Measurements from ENCODE around the gene RNF169.
"Not testable (repeated sequence)": the region's sequence is repeated elsewhere in the genome, so short reads cannot be mapped to it uniquely, and the experiment has no call there.

The RNF169 gene

DNA sequence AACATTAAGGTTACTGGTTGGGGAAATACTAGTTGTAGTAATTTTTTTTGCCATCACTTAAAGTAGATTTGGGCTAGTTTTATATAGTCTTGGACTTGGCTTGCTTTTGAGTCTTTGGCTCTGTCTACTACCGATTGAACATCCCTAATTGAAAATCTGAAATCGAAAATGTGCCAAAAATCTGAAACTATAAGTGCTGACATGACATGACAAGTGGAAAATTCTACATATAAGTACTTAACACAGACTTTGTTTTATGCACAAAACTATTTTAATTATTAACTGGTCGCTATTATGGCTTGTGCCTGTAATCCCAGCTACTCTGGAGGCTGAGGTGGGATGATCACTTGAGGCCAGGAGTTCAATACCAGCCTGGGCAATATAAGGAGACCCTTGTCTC lies 22.5 kb downstream of the RNF169 start:
- DNase-seq, result no peak

DNA sequence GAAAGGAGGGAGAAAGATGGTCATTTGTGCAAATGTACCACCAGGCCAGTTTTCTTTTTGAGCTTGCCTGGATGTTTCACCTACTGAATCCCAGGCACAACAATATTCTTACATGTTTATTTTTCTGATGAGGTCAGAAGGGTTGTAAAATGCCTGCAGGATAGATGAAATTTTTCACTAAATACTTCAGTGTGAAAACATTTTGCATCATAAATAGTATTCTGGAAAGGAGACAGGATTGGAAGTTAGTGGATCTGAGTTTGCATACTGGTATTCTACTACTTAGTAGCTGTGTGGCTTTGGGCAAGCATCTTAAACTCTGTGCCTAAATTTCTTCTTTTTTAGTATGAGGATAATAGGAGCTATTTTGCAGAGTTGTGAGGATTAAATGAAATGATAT lies 24.8 kb downstream of the RNF169 start:
- no peak for DNase-seq

DNA sequence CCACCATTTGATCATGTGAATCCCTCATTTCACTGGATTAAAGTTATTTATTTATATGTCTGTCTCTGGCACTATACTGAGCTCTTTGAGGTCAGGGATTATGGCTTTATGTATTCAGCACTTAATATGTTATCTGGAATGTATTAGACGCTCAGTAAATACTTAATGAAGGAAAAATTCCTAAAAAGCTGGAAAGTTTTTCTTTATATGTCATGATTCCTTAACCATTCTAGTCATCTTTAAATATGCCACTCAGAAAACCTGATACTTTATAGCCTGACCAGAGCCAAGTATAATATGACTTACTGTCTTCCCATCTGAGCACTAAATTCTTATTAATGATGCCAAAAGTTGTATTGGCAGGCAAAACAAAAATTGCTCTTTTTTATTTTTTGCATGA lies 27.1 kb downstream of the RNF169 start:
- no peak for DNase-seq

DNA sequence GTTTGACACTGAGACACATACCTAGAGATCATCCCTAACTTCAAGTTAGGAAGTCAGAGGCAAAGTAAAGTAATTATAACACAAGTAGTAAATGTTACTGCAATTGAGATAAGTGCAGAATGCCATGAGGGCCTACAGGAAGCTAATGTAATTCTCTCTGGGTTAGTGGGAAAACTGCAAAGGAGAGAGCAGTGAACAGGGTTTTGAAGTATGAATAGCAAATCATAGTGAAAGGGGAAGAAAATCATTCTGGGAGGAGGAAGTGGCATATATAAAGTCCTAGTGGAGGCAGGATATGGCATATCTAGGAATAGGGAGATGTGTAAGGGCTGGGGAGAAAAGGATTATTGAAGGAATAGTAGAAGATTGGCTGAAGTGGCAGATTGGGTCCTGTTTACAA lies 27.9 kb downstream of the RNF169 start:
- no peak for DNase-seq

DNA sequence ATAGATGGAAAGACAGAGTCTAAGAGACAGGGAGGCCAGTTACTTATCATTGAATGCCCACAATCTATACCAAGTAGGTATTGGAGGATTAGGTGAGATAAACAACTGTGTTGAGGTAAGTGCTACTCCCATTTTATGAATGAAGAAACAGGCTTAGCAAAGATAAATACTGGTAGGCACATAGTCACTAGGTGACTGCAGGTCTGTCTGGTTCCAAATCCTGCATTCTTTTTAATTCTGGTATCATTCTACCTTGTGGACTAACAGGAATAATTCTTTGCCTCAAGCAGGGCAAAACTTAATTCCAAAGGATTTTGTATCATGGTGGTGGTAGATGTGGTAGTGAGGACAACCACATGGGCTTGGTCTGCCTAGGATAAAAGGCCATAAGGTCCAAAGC lies 28.4 kb downstream of the RNF169 start:
- no peak for DNase-seq

DNA sequence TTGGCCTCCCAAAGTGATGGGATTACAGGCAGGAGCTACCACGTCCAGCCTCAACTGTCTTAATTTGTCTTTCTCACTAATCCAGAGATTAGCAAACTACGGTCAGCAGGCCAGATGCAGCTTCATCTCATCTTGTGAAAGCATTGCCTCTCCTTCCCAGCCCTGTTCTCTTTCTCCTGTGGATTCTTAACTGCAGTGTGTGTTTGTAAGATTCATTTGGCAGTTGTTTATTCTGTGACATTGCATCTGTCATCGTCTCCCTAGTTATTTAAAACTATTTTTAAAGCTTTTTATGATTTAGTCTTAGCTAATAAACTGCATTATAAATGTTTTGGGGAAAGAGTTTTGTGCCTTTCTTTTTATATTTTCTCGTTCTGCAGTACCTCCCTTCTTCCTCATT lies 29.2 kb downstream of the RNF169 start:
- DNase-seq, result no peak

DNA sequence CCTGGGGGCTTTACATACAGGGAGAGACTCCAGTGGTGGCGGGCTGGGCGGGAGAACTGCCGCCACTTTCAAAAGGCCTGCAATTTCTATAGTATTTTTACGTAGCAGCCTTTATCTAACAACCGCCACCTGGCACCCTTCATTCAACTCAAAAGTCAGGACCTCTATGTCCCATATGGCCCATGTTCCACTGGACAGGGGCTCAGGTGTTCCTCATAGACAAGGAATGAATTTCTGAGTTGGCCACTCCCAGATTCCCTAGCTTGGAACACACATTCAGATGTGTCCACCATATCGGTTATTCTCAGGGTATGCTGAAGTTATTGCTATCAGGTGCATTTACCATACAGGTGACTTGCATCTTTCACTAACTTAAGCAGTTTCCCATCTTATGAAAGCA lies 29.9 kb downstream of the RNF169 start:
- DNase-seq, result no peak

DNA sequence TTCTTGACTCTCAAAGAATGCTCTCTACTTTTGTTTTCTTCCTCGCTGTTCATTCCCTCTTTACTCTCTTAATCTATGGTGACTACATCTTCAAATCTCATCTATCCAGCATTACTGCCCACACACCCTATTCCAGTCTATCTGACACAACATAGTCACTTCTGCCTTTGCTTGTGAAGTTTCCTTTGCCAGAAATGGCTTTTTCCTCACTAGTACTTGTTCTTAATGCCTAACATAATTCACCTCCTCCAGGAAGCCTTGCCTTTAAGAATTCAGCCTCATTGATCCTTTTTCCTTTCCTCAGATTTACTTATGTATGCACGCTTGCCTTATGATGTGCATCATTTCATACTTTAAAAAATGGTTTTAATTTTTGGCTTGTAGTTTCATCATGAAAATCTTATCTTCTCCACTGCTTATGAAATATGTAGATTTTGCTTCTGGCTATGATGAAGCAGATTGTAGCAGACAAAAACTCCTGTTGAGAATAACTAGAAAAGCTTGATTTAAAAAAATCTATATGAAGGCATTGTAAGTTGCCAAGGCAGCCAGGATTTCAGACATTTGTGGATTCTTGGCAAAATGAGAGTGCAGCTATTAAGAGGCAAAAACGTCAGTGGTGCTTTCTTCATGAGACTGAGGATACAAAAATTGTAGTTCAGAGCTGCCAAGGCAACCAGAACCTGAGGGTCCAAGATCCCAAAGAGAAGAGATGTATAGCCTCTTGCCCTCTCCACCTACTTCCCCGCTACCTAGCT lies 31.8 kb downstream of the RNF169 start:
- no peak for DNase-seq

DNA sequence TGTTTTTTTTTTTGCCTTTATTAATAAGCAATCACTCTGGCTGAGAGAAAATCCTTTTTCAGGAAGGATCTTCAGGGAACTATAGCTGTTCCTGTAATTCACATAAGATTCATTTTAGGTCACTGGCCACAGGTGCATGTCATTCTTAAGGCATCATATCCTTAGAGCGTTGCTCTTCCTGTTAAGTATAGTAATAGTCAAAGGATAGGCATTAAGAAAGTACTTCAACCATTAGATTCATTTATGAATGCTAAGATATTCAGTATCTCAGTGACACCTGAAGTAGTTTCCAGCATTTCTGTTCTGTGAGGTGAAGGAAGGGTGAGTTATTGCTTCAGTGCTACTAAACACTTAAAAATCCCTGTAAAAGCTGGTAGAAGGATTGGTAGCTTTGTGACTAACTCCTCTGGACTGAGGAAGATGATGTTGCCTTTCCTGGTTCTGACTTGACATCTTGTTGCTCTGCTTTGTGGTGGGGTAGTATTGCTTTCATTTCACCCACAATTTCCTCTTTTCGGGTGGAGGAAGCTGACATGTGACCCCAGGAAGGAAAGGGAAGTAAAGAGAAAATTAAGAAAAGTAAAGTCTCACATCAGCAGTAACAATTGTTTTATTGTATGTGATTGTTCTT lies 34.7 kb downstream of the RNF169 start:
- no peak for DNase-seq

DNA sequence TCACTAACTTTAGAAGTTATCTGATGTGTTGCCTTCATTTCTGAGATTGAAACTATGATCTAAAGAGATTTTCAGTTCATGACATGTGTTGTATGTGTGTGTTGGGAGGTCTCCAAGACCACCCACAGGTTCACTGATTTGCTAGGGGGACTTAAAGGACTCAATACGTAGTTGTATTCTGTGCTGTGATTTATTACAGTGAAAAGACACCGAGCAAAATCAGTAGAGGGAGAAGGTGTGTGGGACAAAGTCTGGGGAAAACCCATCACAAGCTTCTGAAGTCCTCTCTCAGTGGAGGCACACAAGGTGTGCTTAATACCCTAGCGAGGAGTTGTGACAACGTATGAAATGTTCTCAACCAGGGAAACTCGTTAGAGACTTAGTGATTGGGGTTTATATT lies 35.6 kb downstream of the RNF169 start:
- no peak for DNase-seq

DNA sequence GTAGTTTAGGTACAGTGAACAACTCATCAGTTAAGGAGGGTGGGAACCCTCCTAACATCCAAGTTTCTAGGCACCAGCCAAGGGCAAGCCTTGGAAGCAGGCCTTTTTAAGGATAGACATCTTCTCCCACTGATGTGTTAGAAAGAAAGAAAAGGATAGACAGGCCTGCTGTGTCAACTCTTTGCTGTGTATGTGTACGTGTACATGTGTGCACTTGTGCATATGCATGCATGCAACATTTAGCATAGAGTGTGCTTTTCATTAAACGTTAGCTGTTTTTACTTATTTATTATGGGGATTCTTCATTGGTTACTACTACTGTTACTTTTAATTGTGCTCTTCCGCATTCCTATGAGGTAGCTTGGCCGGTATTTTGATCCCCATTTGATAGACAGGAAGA lies 36.1 kb downstream of the RNF169 start:
- DNase-seq, result no peak

DNA sequence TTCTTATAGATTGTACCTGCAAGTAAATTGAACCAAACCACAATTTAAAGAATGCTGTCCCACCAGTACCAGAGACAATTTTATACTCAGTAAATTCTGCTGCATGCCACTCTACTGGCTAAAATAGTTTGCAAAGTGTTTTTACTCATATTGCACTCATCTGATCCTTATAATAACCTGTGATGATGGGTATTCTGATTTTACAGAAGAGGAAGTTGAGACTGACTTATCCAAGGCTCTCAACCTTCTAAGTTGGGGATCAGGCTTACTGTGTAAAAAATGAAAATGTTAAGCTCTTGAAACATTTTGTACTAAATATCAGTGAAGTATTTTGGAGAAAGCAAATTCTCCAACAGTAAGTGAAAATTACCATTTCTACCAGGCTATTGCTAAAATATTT lies 37.9 kb downstream of the RNF169 start:
- DNase-seq, result no peak

DNA sequence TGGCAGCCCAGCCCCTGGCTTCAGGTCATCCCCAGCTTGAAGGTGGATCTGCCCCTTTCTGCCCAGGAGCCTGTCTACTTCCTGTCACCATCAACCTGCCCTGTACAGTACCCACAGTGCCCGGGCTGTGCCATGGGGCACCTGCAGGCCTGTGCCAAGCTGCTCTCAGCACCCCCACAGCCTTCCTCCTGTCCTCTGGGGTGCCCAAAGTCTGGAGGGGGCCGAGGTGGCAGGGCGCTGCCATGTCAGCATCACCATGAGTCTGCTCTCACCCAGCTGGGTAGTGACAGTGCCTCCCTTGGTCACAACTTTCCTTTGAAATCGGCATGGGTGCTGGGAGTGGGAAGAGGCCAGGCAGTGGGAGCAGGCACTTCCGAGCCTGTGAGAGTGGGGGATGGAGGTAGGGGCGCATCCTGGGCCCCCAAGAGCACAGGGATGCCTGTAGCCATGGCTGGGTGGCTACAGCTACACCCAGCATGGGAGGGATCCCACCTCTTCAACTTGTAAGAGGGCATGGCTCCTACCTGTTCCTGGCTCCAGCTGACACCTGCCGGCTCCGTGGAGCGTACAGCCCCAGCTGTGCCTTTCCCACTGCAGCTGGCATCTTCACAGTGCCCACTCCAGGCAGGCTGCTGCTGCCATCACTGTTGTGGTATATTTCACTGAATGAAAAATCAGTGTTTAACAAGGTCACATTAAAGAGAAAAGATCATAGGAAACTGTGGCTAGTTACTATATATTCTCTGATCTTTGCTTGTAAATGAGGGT lies 42.9 kb downstream of the RNF169 start:
- no peak for DNase-seq

DNA sequence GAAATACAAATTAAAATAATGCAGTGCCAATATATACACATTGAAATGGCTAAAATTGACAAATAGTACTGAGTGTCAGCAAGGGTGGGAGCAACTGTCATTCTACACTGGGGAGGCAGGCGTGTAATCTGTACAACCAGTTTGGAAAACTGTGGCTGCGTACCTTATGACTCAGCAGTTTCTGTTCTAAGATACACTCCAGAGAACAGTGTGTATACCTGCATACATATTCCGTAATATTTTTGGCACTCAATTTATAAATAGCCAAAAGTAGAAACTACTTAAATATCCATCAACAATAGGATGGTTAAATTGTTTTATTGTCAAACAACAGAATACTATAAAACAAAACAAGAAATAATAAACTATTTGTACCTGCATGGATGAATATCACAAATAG lies 57.6 kb downstream of the RNF169 start:
- no peak for DNase-seq

DNA sequence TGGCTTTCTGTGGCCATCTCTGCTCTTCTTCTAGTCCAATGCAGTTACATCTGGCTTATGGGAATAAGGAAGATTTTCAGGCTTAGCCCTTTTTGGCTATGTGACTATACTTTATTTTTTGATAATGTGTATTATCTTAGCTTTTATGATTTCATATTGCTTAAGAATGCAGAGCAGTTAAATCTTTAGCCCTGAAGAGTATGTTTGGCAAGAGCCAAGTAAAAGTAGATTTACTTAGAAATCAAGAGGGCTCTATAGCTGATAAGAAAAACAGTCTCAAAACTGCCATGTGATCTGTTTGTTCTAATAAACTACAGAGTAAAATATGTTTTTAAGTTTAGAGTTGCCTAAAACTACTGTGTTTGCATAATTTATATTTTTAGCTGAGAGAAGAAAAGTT lies 61.2 kb downstream of the RNF169 start:
- DNase-seq, result no peak

DNA sequence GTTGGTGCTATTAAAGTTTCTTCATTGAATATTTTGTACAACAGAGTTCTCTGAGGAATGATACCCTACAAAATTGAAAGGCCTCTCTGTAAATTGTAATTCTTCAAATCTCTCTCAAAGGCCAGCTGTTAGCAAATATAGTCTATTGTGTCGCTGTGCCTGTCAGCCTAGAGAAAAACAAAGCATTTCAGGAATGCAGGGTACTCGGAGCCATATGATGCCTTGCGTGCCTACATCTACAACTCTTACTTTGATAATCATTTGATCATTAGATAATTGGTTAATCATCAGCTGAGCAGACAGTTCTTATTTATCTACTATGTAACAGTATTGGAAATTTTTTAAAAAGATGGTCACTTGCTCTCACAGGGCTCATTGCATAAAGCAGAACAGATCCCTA lies 67.3 kb downstream of the RNF169 start:
- no peak for DNase-seq

DNA sequence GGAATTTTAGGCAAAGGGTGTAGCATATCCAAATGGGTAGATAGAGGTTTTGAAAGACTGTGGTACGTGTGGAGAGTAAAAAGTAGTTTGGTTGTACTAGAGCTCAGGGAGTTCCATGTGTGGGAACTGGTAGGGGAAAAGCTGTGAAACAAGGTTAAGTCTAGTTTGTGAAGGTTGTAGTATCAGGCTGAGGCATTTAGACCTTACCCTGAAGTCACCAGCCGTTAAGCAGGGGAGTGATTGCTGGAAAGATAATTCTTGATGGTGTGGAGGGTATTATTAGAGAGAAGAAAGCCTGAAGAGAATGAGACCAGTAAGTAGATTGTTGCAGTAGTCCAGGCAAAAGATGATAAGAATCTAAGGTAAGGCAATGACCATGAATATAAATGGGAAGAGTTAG lies 68.0 kb downstream of the RNF169 start:
- DNase-seq, result no peak

DNA sequence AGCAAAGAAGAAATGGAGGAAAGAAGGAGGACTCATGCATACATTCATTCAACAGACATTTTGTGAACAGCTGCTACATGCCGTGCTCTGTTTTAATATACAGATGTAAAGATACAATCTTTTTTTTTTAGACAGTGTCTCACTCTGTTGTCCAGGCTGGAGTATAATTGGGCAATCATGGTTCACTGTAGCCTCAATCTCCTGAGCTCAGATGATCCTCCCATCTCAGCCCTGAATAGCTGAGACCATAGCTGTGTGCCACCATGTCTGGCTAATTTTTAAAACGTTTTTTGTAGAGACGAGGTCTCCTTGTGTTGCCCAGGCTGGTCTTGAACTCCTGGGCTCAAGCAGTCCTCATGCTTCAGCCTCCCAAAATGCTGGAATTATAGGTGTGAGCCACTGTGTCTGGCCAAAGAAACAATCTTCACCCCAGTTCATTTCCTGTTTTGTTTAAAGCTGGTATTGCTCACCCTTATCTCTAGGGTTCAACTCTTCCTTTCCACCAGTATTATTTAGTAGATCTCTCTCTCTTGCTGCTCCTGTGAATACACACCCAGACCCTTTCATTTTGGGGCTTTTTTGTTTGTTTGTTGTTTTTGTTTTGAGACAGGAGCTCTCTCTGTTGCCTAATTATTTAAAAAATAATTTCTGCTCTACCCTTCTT lies 69.8 kb downstream of the RNF169 start:
- DNase-seq, result no peak

DNA sequence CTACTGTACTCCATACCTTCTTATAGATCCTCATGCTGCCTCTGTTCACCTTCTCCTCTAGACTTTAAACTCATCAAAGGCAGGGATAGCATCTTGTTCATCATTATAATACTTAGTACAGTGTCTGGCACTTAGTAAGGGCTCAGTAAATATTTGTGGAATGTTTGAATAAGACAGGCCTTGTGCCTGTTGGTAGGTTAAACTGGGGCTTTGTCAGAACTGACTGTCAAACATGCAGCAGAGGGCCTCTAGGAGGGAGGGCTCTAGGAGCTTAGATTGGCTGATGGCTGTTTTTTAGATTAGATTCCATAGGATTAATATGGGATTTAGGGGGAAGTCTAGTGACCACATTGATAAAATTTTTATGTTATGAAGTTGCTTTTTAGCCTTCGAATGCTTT lies 70.8 kb downstream of the RNF169 start:
- DNase-seq, result no peak

DNA sequence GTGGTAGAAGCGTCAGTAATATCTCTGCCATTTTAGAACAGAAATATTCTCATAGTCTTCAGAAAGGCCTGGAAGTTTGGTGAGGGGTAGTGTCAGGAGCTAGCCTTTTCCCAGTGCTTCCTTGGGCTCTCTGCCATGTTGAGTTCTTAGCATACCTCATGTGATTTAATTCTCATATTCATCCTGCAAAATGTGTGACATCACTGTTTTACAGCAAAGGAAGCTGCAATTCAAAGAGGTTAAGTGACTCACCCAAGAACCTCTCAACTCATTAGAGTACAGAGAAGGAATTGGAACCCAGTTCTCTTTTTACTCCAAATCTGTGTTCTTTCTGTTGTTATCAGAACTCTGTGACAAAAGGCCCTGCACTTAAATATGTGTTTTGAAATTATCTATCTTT lies 72.1 kb downstream of the RNF169 start:
- DNase-seq, result no peak

DNA sequence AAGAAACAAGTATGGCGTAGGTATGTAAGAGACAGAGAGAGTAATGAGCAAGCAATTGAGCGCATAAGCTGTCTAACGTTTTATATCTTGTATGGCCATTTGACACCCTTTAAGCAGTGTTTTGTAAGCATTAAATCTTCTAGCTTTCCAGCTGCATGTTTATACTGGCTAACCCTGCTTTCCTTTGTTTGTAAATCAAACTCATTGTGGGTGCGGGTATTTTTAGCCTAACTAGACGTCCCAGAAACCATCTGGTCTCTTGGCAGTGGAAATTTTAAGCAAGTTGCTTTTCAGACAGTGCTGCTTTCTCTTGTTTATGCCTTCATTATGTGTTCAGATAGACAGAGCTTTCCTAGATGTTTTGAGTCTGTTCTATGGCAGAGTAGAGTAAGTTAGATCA lies 73.5 kb downstream of the RNF169 start:
- no peak for DNase-seq

DNA sequence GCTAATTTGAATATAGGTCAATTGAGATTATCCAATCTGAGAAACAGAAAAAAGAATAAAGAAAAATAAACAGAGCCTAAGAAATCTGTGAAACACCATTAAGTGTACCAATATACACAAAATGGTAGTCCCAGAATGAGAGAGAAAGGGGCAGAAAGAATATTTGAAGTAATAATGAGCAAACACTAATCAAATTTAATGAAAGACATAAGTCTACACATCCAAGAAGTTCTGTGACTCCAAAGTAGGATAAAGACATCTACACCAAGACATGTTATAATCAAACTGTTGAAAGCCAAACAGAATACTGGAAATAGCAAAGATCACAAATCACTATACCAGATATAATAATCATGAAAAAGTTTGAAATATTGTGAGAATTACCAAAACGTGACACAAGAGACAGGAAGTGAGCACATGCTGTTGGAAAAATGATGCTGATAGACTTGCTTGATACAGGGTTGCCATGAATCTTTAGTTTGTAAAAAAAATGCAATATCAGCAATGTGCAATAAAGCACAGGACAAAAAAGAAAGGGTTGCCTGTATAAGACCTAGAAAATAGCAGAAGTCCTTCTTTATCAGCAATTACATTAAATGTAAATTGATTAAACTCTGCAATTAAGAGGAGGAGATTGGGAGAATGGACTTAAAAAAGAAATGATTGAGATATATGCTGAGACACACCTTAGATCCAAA lies 75.8 kb downstream of the RNF169 start:
- DNase-seq, result no peak

DNA sequence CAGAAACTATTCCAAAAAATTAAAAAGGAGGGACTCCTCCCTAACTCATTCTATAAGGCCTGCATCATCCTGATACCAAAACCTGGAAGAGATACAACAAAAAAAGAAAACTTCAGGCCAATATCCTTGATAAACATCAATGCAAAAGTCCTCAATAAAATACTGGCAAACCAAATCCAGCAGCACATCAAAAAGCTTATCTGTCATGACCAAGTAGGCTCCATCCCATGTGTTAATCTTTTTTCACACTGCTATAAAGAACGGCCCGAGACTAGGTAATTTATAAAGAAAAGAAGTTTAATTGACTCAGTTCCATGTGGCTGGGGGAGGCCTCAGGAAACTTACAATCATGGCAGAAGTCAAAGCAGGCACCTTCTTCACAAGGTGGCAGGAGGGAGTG lies 76.9 kb downstream of the RNF169 start:
- DNase-seq, result not testable (repeated sequence)
